ENCODE measurements around the gene SYS1.
"Not testable (repeated sequence)": the region's sequence is repeated elsewhere in the genome, so short reads cannot be mapped to it uniquely, and the experiment has no call there.

Gene SYS1

DNA sequence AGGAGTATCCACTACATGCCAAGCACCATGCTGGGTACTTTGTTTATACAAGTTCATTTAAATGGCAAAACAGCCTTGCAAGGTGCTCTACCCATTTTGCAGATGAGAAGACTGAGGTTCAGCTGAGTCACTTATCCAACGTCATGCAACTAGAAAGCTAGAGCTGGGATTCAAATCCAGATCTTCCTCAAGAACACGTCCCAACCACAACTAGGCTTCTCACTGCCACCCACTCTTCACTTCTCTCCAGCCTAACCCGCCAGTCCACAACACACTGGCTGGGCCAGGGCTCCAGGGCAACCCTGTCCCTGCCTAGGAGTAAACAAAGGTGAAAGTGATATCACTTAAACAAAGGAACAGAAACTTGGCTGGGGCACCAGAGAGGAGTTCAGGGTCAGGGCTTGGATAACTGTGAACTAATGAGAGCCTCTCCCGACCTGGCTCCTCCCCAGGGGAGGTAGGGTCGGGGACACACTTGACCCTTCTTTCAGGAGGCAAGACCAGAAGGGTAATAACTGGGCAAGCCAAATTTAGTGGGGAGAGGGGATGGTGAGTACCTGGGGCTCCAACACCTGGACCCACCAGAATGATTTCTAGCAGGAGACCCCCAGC, 22.6 kb upstream of the SYS1 start:
- peak; percentile 30 for DNase-seq

DNA sequence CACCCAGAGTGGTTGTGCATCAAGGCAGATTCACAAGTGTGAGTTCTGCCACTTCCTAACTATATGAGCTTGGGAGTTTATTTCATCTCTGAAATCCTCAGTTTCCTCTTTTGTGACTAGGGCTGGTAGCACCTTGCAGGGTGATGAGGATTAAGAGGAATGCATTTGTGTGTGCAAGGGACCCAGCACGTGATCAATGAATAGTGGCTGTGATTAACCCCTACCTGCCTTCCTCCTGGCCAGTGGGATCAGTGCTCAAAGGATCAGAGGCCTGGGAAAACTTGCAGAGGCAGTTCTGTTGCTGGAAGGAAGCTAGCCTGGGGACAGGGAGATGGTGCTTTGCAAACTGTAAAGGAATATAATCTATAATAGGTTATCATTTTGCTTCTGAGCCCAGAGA, 22.0 kb upstream of the SYS1 start:
- no peak for DNase-seq

DNA sequence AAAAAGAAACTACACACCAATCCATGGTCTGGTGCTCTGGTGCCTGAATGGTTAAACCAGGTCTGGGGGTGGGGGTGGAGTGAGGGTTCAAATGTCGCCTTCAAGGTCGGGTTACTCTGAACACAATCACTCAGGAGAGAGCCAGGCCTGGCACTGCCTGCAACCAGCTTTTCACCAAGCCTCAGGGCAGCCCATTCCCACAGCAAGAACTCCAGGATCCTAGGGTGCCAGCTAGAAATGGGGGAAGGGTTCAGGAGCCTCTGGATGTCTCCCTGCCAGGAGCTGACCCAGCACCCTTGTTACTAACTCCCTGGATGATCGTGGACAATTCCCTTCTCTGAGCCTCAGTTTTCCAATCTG, 21.4 kb upstream of the SYS1 start:
- no peak for DNase-seq

DNA sequence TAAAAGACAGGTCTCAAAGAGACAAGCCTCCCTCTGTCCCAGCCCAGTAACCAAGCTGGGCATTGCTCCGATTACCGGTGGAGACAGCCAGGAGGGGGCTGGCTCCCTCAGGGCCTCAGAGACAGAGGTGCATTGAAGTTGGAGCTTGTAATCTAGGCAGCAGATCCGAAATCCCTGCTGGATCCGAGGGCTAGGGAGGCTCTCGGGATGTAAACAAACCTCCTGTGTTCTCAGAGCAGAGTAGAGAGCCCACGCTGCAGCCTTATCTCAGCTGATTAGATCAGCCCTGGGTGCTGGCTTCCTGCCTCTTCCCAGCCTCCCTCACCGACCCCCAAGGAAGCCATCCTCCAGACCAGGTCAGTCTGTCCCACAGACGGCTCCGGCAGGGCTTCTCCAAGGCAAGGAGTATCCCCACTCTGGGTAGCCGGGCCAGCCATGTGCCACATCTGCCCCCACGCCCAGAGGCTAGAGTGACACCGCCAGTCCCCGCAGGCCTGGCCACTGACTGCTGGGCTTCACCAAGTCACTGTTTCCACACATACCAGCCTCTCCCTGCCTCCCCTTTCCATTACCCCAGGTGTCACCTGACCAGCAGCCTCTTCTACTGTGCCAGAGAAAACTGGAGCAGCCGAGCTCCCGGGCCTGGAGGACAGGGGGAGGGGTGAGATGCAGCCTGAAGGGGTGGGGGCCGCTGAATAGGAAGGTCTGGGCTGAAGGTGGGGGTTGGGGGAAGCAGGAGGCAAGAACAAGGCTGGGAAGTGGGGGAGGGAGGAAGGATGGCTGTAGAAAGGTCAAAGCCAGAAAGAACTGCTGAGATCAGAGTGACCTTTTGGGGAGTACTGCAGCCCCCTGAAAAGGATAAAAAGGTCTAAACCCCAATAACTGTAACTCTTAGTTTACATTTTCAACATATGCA, 20.8 kb upstream of the SYS1 start:
- no peak for DNase-seq

DNA sequence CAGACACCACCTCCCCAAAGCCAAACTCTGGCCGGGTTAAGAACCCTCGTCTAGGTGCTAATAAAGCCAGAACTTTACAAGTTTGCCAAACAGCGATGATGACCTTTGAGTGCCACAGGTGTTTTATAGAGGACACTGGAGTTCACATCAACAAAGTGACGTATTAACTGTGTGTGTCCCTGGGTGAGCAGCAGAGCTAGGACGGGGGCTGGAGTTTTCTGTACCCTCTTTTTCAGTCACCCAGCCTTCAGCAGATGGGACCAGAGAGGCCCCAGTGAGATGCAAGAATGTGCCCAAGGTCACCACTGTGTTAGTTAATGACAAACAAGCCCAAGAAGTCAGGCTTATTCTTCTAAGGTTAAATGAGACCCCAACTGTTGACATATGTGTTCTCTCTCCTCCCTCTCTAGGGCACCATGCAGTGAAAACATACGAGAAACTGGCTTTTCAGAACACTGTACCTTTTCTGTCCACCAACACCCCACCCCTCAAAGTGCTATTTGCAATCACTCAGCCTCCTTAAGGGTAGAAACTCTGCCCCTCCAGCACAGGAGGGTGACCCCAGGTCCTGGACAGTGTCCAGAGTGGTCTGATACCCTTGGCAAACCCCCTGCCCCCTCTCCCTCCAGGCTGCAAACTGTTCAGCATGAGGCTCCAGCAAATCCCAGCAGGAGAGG, 20.0 kb upstream of the SYS1 start:
- no peak for DNase-seq

DNA sequence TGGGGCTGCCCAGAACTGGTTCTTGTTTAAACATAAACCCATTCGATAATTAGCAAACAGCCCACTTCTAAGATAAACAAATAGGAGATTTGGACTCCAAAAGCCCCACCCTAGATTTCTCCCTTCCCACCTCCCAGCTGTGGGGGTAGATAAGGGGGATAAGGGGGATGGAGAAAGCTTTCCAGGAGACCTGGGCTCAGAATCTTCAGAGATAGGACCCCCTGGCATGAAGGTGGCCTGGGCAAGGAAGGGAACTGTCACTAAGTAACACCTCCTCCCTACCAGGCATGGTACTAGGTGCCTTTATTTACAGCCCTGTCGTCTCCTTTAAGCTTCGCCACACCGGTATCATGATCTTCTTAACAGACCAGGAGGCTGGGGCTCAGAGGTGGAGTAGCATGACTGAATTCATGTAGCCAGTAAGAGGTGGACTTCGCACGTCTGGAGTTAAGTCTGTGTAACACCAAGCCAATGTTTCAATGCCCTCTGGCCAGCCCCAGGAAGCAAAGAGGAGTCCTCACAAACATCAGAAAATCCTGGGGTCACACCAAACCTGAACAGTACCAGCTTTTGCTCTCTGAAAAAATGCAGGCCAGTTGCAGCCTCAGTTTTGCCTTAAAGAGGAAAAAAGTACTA, 19.3 kb upstream of the SYS1 start:
- peak; percentile 91 for DNase-seq

DNA sequence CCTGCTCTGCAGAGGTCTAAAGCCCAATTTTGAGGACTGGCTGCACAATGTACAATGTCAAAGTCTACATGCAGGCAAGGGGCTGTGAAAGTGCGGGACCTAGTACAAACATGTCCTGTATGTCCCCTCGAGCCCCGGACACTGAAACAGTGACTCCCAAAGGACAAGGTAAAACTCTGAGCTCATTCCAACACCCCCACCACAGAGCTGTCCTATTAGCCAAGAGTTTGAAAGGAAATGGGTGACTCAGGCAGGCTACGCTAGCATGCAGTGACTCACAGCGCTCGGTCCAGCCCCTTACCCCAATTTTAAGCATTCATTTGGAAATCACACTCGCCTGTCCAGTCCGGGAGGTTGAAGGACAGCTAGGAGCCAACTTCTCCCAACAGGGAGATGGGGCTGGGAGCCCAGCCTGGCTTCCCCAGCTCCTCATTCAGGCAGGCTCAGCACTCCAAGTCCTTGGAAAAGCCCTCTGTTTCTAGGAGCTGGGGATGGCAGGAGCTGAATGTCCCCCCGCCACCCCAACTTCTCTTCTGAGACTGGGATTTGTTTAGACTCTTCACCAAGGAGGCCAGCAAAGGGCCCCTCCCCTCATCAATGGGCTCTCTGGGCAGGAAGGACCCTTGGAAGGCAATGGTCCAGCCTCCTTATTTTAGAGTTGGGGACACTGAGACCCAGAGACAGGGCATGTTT, 18.6 kb upstream of the SYS1 start:
- DNase-seq, result no peak

- DNase-seq, result no peak
Measured at GRCh38 chr20:45345104-45345936, 17.6 kb upstream of the SYS1 start.

GRCh38 chr20:45346291-45346718, 16.7 kb upstream of the SYS1 start:
- DNase-seq, result no peak

- DNase-seq, result no peak
Measured at GRCh38 chr20:45346851-45347250, 16.1 kb upstream of the SYS1 start.

DNA sequence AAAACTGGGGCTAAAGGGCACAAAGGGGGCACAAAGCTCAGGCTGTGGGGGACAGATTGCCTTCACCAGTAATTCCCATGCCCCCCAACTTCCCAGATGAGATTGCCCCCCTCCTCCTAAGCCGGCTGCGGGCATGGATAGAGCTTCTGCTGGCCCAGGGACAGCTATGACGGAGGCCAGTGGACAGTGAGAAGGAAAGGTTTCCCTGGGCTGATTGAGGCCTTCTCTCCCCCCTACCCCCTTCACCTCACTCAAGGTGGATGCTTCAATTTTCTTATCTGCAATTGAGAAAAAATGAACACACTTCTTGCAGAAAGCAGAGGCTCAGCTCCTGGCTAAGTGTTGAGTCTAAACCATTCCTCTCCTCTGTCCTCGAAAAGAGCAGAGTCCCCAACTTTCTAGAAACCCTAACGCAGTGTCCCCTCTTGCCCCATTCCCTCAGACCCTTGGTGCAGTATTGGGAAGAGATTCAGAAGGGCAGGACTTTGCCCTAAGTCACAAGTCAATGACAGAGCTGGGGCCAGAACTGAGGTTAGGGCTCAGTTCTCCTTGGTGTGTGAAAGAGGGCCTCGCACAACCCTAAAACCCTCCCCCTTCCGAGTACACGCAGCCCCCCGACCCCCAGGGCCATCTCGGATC, 15.5 kb upstream of the SYS1 start:
- no peak for DNase-seq

GRCh38 chr20:45347936-45348778, 14.8 kb upstream of the SYS1 start, which contains the start of gene SDC4:
Gene SDC4 (minus strand): TSS chr20:45348424. CDS start chr20:45348384, 40 bp downstream.
- DNase-seq, result peak; percentile 48

GRCh38 chr20:45350217-45350616, 12.7 kb upstream of the SYS1 start:
- DNase-seq, result no peak

DNA sequence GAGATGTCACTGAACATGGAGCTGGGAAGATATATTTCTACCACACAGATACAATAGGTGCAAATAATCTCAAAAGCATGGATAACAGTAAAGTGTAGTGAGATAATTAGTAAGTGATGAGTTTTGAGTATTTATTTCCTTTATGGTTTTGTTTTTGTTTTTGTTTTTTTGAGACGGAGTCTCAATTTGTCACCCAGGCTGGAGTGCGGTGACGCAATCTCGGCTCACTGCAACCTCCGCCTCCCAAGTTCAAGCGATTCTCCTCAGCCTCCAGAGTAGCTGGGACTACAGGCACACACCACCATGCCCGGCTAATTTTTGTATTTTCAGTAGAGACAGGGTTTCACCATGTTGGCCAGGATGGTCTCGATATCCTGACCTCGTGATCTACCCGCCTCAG, 12.2 kb upstream of the SYS1 start:
- not testable (repeated sequence) for DNase-seq

- DNase-seq, result no peak
Measured at GRCh38 chr20:45352729-45353128, 10.2 kb upstream of the SYS1 start.

DNA sequence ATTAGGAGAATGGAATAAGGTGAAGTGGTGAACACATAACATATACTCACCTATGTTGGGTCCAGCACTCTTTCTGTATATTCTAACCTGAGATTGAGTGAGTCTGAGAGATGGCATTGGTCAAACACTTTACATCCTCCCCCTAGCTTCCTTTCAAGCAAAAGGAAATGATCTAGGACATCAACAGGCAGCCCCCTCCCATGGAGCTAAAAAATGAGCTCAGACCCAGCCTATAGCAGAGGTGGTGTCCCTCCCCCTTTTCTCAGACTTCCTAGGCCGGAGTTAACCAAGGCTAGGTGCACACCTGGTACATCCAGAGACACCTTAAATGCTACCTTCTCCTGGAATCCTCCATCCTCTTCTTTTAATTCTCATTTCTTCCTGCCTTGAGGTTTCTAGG, 9.2 kb upstream of the SYS1 start:
- DNase-seq, result no peak

DNA sequence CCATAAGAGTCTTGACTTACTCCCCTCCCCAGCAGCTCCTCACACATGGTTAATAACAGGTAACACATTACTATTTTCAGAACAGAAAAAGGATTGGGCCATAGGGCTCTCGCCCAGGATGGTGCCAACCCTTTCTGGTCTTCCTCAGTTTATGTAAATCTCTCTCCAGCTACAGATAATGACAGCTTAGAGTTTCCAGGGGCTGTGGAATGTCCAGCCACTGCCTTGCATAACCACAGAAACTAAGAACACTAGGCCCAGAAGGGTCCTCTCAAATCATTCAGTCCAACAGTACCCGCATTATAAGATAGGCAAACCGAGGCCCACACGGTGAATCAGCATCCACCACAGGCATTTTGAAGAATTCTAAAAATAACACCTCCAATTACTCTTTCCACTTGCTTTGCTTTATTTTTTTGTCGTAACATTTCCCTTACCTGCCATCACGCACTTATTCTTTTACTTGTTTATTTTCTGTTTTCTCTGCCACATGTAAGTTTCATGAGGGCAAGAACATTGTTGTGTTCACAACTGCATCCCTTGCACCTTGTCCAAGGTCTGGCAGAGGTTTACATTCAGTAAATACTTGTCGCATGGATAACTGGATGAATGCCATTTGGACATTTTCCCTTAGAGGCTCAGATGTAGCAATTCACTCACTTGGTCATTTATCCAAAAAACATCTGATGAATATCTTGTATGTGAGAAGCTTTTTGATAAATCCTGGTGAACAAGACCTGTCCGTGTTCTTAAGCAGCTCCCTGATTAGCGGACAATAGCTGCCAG, 8.3 kb upstream of the SYS1 start:
- DNase-seq, result no peak

- DNase-seq, result no peak
Measured at GRCh38 chr20:45355209-45356084, 7.5 kb upstream of the SYS1 start.

Data from hematopoietic multipotent progenitor cell treated with erythropoietin and hydrocortisone succinate and interleukin-3 and kit ligand, for 8 days (in vitro differentiated cells).